Hepatocyte (in vitro differentiated cells): ENCODE results near the gene PDZRN4.

Source experiments
- EZH2 ChIP-seq: fragments of 200-600 bp; sonication (generic); IDR thresholded peaks from 2 replicates; pipeline ENCODE4 v1.6.1; 2016; ENCODE audit warnings: antibody characterized with exemption, mild to moderate bottlenecking, borderline replicate concordance
- EZH2phosphoT487 ChIP-seq: fragments of 200-600 bp; sonication (generic); IDR thresholded peaks from one replicate; pipeline ENCODE4 v1.6.1; 2018; ENCODE audit warnings: antibody characterized with exemption, mild to moderate bottlenecking, low read depth, moderate library complexity; ENCODE audit not compliant: unreplicated experiment, severe bottlenecking
- TF ChIP-seq, protein P1 (sequence below): fragments of 200-600 bp; sonication (generic); IDR thresholded peaks from 2 replicates; pipeline ENCODE4 v1.5.1; 2016; ENCODE audit warnings: antibody characterized with exemption, mild to moderate bottlenecking; ENCODE audit not compliant: poor library complexity

DNA sequence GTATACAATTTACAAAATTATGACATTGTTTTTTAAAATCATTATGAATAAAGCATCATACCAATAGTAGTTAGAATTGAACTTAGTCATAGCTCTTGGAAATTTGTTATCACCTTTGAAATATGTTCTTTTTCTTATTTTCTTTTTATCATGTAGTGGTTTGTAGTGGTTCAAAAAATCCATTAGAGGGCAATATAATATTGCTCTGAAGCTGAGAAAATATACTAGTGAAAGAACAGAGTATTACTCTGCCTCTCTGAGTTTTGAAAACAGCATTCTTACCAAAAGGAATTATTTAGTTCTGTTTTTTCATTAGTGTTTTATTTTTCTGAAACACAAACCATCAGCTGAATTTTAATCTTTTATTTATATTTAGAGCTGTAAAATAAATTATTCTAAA lies 76.2 kb downstream of the PDZRN4 start:
- TF ChIP-seq, protein P1, sequence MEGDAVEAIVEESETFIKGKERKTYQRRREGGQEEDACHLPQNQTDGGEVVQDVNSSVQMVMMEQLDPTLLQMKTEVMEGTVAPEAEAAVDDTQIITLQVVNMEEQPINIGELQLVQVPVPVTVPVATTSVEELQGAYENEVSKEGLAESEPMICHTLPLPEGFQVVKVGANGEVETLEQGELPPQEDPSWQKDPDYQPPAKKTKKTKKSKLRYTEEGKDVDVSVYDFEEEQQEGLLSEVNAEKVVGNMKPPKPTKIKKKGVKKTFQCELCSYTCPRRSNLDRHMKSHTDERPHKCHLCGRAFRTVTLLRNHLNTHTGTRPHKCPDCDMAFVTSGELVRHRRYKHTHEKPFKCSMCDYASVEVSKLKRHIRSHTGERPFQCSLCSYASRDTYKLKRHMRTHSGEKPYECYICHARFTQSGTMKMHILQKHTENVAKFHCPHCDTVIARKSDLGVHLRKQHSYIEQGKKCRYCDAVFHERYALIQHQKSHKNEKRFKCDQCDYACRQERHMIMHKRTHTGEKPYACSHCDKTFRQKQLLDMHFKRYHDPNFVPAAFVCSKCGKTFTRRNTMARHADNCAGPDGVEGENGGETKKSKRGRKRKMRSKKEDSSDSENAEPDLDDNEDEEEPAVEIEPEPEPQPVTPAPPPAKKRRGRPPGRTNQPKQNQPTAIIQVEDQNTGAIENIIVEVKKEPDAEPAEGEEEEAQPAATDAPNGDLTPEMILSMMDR, result peak; percentile 65
- TF ChIP-seq EZH2 (no peak), EZH2phosphoT487 (no peak)
